Ovary (tissue), 9 donors: Measurements from ENCODE around the gene MCIDAS. TPM values are rescaled to one million over a fixed set of nuclear protein-coding genes. Genes with fewer than 3 reads are reported as not detected.
A peak's percentile ranks its signal among the peaks of the same experiment; 100 is the strongest.

Experiments
- DNase-seq, 5 donors: peaks; one replicate each; pipeline ENCODE4 v3.0.0-alpha.2; 2019 to 2020
- H3K27ac ChIP-seq, 2 donors: fragments of 200-600 bp; one replicate each; pipeline versions ENCODE4 v1.5.1 to v1.8.0; 2019 to 2022
- H3K27me3 ChIP-seq: fragments of 200-600 bp; one replicate; pipeline ENCODE4 v1.8.0; 2022
- H3K36me3 ChIP-seq: fragments of 200-600 bp; sonication (generic); one replicate; pipeline ENCODE4 v1.5.1; 2019
- H3K4me1 ChIP-seq: one replicate; pipeline ENCODE4 v1.8.1; 2013; ENCODE audit warnings: mild to moderate bottlenecking, moderate library complexity; ENCODE audit not compliant: insufficient read depth
- H3K4me3 ChIP-seq: fragments of 200-600 bp; sonication (generic); one replicate; pipeline ENCODE4 v1.5.1; 2017
- H3K9me3 ChIP-seq, 2 donors: fragments of 200-600 bp in 1 of 2; sonication (generic) in 1 of 2; one replicate each; pipeline versions ENCODE4 v1.5.1 to v1.8.1; 2013 to 2019; ENCODE audit warnings: mild to moderate bottlenecking in 1 of 2, moderate library complexity in 1 of 2
- CTCF ChIP-seq, 3 donors: fragments of 450-650 bp in 2 of 3; fragments of 200-600 bp in 1 of 3; IDR thresholded peaks; one replicate each; pipeline versions ENCODE4 v1.5.1 to v1.8.0; 2016 to 2022; ENCODE audit warnings: antibody characterized with exemption in 3 of 3, mild to moderate bottlenecking in 1 of 3
- EP300 ChIP-seq: sonication (generic); formaldehyde crosslinking; IDR thresholded peaks from one replicate; pipeline ENCODE4 v1.6.1; 2017; ENCODE audit warnings: antibody characterized with exemption
- POLR2A ChIP-seq: fragments of 450-650 bp; IDR thresholded peaks from one replicate; pipeline ENCODE4 v1.6.1; 2017; ENCODE audit warnings: antibody characterized with exemption, mild to moderate bottlenecking, moderate library complexity
- WGBS, 3 donors: extraction: QIAGEN DNeasy Blood & Tissue Kit in 1 of 3; methylation state at CpG; one replicate each; pipeline versions ENCODE4 v1.1.5 to v1.1.7; 2013 to 2017; 5-methylcytosine and 5-hydroxymethylcytosine counted together
- intact Hi-C, 4 donors: fragments of 100-400 bp; cut with DNase I; formaldehyde crosslinking; loops; one replicate each; pipeline versions ENCODE4 v1.11.0 to v1.15.1; 2022 to 2023
- polyA plus RNA-seq, 2 donors: library from polyadenylated mRNA; stranded (reverse); fragments of 200-250 nt in 1 of 2; fragments of 350-450 nt in 1 of 2; fragmentation: Illumina TruSeq in 1 of 2; extraction: RNeasy Lipid Tissue Mini Kit (QIAGEN cat#74804) in 1 of 2; gene quantifications; one replicate each; pipeline ENCODE4 v1.2.3, GENCODE V29; 2013 to 2014
- total RNA-seq, 7 donors: library from RNA; depleted of rRNA in 2 of 7; stranded (reverse); fragments of >200 nt in 2 of 7; fragmentation: NEBNext Ultra II Directional in 3 of 7; extraction: Animal tissue kit (Norgen Biotek cat#: 25700) in 3 of 7; gene quantifications; one replicate each; pipeline versions ENCODE4 v1.1.0 to v1.2.4, GENCODE V29; 2016 to 2023
- donor health status: DM: no; HTN: no; CAD: no; lungs with moderate emphysema.
- donor health status: DM: no; HTN: no; CAD: no.
- donor health status: Bipolar disorder and iron deficiency.
- donor health status: DM: yes; HTN: yes; CAD: no.
- donor health status: DM: no; HTN: no; CAD: no.
- donor health status: DM: yes; HTN: yes; CAD: no.

MCIDAS gene
- total and polyA plus RNA-seq, 9 donors: 0.10 to 1.5 TPM; not detected in 7

- WGBS, 3 donors: 5 to 8% (median 5%) methylated on average over 45 to 48 of the region's 48 CpGs
Observed at GRCh38 chr5:55231029-55231918, 4.2 kb upstream of the MCIDAS start.

GRCh38 chr5:55230086-55230629, 3.0 kb upstream of the MCIDAS start:
- Histone ChIP-seq H3K9me3 (no peaks in the 10 kb centered on the region), H3K4me3 (no peak overlapping the region), H3K27me3 (no peaks in the 10 kb centered on the region), H3K4me1 (peaks cover 20% of the 10 kb centered on the region), H3K36me3 (no peaks in the 10 kb centered on the region), H3K27ac (no peak overlapping the region)
- intact Hi-C loops: loop anchor here in 2 of 4 donors (10.0 kb wide), 1 partner anchor 55 kb away; the partner anchor contains the start of gene CDC20B (in 2 of the 2)
- no peak for DNase-seq
- TF ChIP-seq EP300: no peak
- no peak for TF ChIP-seq POLR2A
- no peak for TF ChIP-seq CTCF (IDR thresholded peaks at IDR 0.05)
- 34 to 44% (median 42%) methylated on average over 8 of the region's 8 CpGs for WGBS, 3 donors

More at GRCh38 chr5:55231029-55231918, 4.2 kb upstream of the MCIDAS start:
- H3K27me3 ChIP-seq: no peaks in the 10 kb centered on the region
- TF ChIP-seq POLR2A (no peak), CTCF (IDR thresholded peaks at IDR 0.05) (no peak), EP300 (no peak)
- intact Hi-C loops: loop anchor here in 2 of 4 donors (10.0 kb wide), 1 partner anchor 56 kb away; the partner anchor contains the start of gene CDC20B (in 2 of the 2)
- H3K4me3 ChIP-seq: peak overlapping the region; percentile 40
- H3K4me1 ChIP-seq: peaks cover 20% of the 10 kb centered on the region
- DNase-seq: peak in 3 of 5 donors; percentile 18 to 44 (median 31)
- no peaks in the 10 kb centered on the region for H3K36me3 ChIP-seq
- H3K9me3 ChIP-seq: no peaks in the 10 kb centered on the region
- H3K27ac ChIP-seq: no peak overlapping the region

GRCh38 chr5:55227664-55228430, 732 bp upstream of the MCIDAS start:
- no peak for TF ChIP-seq CTCF (IDR thresholded peaks at IDR 0.05)
- no peak for TF ChIP-seq EP300
- TF ChIP-seq POLR2A: no peak
- peak overlapping the region; percentile 29 for H3K4me3 ChIP-seq
- H3K27me3 ChIP-seq: no peaks in the 10 kb centered on the region
- peaks cover 18% of the 10 kb centered on the region for H3K4me1 ChIP-seq
- WGBS, 3 donors: 6 to 9% (median 6%) methylated on average over 30 of the region's 30 CpGs
- H3K36me3 ChIP-seq: no peaks in the 10 kb centered on the region
- intact Hi-C loops: no loop called here
- H3K9me3 ChIP-seq: no peaks in the 10 kb centered on the region
- no peak overlapping the region for H3K27ac ChIP-seq
- DNase-seq: no peak
